ENCODE data around the gene CD7.
A peak's percentile ranks its signal among the peaks of the same experiment; 100 is the strongest.
"Not testable (repeated sequence)": the region's sequence is repeated elsewhere in the genome, so short reads cannot be mapped to it uniquely, and the experiment has no call there.

The CD7 gene

DNA sequence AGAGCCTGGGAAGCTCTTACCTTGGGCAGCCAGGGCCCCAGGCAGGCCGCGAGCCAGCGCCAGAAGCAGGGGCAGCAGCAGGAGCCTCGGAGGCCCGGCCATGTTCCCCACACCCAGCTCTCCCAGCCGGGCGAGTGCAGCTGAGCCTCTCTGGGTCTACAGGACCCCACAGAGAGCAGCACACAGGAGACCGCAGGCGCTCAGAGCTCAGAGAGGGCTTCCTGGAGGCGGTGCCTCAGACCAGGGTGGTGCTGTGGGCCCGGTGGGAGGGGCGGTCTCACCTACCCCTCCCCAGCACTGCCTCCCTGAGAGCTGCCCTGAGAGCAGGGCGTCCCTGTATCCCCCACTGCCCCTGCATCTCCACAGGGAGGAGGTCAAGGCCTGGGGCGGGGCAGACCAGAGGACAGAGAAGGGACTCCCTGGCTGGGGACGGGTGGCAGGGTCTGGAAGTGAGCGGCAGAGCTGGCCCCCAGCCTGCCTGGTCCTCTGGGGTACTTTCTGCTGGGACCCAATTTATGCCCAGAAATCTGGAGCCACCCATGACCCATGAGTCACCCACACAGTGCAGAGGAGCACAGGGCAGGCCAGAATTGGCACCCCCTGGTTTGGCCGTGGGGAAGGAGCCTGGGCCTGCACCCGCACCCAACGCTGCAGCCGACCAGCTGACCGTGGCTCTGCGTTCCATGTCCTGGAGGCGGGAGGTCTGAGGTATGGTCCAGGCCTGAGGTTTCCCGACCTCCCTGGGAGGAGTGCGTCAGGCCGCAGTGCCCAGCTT lies at the start of gene CD7:
Gene CD7, minus strand, starts transcription at position 215 of the 775 bp plus-strand sequence. Its CDS starts 113 bp downstream, at position 102.
- TF ChIP-seq, protein P1, sequence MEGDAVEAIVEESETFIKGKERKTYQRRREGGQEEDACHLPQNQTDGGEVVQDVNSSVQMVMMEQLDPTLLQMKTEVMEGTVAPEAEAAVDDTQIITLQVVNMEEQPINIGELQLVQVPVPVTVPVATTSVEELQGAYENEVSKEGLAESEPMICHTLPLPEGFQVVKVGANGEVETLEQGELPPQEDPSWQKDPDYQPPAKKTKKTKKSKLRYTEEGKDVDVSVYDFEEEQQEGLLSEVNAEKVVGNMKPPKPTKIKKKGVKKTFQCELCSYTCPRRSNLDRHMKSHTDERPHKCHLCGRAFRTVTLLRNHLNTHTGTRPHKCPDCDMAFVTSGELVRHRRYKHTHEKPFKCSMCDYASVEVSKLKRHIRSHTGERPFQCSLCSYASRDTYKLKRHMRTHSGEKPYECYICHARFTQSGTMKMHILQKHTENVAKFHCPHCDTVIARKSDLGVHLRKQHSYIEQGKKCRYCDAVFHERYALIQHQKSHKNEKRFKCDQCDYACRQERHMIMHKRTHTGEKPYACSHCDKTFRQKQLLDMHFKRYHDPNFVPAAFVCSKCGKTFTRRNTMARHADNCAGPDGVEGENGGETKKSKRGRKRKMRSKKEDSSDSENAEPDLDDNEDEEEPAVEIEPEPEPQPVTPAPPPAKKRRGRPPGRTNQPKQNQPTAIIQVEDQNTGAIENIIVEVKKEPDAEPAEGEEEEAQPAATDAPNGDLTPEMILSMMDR (IDR thresholded peaks at IDR 0.05; ENCODE audit: low read depth, low read length), result no peak
- H3K27ac ChIP-seq, result no peak within 1 kb of the TSS
- H3K4me3 ChIP-seq (ENCODE audit: low read depth, low read length), result no peak within 1 kb of the TSS
- H3K27me3 ChIP-seq (ENCODE audit: insufficient read depth, low read depth, severe bottlenecking), result peaks cover 3% of the 10 kb centered on the region
- H3K36me3 ChIP-seq, result no peaks in the 10 kb centered on the region
- peaks cover 7% of the 10 kb centered on the region for H3K9me3 ChIP-seq (ENCODE audit: severe bottlenecking)
- DNase-seq, result no peak

DNA sequence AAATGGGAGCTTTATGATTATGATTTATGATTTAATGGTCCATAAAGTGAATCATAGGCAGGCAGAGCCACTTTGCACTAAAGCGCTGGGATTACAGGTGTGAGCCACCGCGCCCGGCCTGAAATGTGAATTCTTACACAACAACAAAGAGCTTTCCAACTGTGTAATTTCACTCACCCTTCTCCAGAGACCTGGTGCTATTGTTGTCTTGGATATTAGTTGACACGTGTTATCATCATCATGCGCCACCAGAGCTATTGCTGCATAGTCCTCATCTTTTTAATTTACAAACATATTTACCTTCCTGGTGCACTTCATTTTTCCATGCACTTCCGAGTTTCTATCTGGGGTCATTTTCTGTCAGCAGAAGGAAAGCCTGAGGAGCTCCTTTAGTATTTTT lies 49.3 kb upstream of the CD7 start:
- no peak for DNase-seq
- Histone ChIP-seq H3K9me3 (ENCODE audit: severe bottlenecking) (no peaks in the 10 kb centered on the region), H3K27ac (no peak overlapping the region), H3K27me3 (ENCODE audit: insufficient read depth, low read depth, severe bottlenecking) (no peaks in the 10 kb centered on the region), H3K36me3 (no peaks in the 10 kb centered on the region), H3K4me3 (ENCODE audit: low read depth, low read length) (no peak overlapping the region)
- TF ChIP-seq, protein P1 (IDR thresholded peaks at IDR 0.05; ENCODE audit: low read depth, low read length), result no peak

DNA sequence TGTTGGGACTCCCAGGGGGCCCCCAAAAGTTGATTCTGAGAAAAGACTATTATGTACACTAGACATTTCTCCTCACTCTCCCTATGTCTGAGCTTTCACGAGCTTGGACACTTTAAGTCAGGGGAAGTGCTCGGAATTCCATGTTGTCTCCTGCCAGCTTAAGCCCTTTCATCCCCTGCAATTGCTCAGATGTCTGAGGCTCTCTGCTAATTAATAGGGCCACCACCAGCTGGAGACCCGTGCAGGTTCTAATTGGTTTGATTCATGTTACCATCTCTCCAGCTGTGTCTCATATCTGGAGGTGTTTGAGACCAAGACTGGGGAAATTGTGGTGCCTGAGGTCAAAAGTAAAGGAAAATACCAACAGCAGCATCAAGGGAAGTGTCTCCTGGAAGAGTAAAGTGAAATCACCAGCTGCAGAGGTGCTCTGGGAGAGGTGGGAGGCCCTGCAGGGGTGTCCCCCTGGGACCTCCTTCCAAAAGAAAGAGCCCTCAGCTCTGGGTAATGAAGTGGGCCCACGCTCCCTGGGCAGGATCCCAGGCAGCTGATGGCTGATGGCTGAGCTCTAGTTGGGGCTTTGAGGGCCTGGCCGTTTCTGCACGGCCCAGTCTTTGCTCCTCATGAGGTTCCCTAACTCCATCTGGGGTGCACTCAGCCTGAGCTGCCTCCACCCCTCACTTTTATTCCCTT lies 48.3 kb upstream of the CD7 start:
- Histone ChIP-seq H3K9me3 (ENCODE audit: severe bottlenecking) (no peaks in the 10 kb centered on the region), H3K27ac (peak overlapping the region; percentile 37), H3K27me3 (ENCODE audit: insufficient read depth, low read depth, severe bottlenecking) (no peaks in the 10 kb centered on the region), H3K36me3 (no peaks in the 10 kb centered on the region), H3K4me3 (ENCODE audit: low read depth, low read length) (no peak overlapping the region)
- TF ChIP-seq, protein P1 (IDR thresholded peaks at IDR 0.05; ENCODE audit: low read depth, low read length), result no peak
- DNase-seq, result peak; percentile 69

DNA sequence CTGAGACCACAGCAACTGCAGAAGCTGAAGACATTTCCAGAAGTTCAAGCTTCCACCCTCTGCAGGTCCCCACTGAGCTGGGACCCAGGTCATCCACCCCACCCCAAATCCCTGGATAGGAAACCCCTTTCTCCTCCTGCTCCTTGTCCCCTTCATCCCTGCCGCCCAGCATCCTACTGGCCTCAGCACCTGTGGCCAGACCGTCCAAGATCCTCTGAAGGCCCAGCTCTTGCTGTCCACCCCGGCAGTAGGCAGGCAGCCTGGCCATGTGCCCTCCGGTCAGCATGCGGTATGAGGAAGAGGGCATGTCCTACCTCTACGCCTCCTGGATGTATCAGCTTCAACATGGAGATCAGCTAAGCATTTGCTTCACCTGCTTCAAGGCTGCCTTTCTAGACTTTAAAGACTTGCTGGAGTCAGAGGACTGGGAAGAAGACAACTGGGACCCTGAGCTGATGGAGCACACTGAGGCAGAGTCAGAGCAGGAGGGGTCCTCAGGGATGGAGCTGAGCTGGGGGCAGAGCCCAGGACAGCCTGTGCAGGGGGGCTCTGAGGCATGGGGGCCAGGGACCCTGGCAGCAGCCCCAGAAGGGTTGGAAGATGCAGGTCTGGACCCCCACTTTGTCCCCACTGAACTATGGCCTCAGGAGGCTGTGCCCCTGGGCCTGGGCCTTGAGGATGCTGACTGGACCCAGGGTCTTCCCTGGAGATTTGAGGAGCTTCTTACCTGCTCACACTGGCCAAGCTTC lies 44.7 kb upstream of the CD7 start:
- Histone ChIP-seq H3K9me3 (ENCODE audit: severe bottlenecking) (no peaks in the 10 kb centered on the region), H3K36me3 (no peaks in the 10 kb centered on the region), H3K27ac (no peak overlapping the region), H3K4me3 (ENCODE audit: low read depth, low read length) (no peak overlapping the region), H3K27me3 (ENCODE audit: insufficient read depth, low read depth, severe bottlenecking) (no peaks in the 10 kb centered on the region)
- TF ChIP-seq, protein P1 (IDR thresholded peaks at IDR 0.05; ENCODE audit: low read depth, low read length), result no peak
- DNase-seq, result no peak

DNA sequence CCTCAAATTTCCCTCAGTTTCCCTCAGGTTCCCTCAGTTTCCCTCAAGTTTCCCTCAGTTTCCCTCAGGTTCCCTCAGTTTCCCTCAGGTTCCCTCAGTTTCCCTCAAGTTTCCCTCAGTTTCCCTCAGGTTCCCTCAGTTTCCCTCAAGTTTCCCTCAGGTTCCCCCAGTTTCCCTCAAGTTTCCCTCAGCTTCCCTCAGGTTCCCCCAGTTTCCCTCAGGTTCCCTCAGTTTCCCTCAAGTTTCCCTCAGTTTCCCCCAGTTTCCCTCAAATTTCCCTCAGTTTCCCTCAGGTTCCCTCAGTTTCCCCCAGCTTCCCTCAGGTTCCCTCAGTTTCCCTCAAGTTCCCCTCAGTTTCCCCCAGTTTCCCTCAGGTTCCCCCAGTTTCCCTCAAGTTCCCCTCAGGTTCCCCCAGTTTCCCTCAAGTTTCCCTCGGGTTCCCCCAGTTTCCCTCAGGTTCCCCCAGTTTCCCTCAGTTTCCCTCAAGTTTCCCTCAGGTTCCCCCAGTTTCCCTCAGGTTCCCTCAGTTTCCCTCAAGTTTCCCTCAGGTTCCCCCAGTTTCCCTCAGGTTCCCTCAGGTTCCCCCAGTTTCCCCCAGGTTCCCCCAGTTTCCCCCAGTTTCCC lies 42.2 kb upstream of the CD7 start:
- DNase-seq; H3K9me3 ChIP-seq (ENCODE audit: severe bottlenecking); H3K27me3 ChIP-seq (ENCODE audit: insufficient read depth, low read depth, severe bottlenecking); H3K4me3 ChIP-seq (ENCODE audit: low read depth, low read length); H3K27ac ChIP-seq; H3K36me3 ChIP-seq: not testable (repeated sequence)
